Osteoblast (primary cell): ENCODE data around the gene FADS1. TPM values are rescaled to one million over a fixed set of nuclear protein-coding genes. Genes with fewer than 3 reads are reported as not detected.

Source experiments
- DNase-seq: peaks from one replicate; pipeline ENCODE4 v3.0.0; 2011; ENCODE audit warnings: low spot score, mixed read lengths; ENCODE audit not compliant: insufficient read length; ENCODE audit errors: missing footprints
- H2AFZ ChIP-seq: 2 replicates; pipeline ENCODE4 v1.6.0; 2011; ENCODE audit warnings: mild to moderate bottlenecking, low read length
- H3K27ac ChIP-seq: 2 replicates; pipeline ENCODE4 v1.5.1; 2011; ENCODE audit warnings: mild to moderate bottlenecking, low read depth, low read length, moderate library complexity
- H3K27me3 ChIP-seq: 2 replicates; pipeline ENCODE4 v1.6.0; 2012; ENCODE audit warnings: mild to moderate bottlenecking, control low read depth, inconsistent platforms, low read length, moderate library complexity; ENCODE audit not compliant: insufficient read depth
- H3K36me3 ChIP-seq: 2 replicates; pipeline ENCODE4 v1.5.1; 2011; ENCODE audit warnings: mild to moderate bottlenecking, low read length, control low read depth, moderate library complexity; ENCODE audit not compliant: insufficient read depth
- H3K4me1 ChIP-seq: 2 replicates; pipeline ENCODE4 v1.5.1; 2011; ENCODE audit warnings: mild to moderate bottlenecking, low read length, control low read depth, moderate library complexity; ENCODE audit not compliant: insufficient read depth
- H3K4me2 ChIP-seq: 2 replicates; pipeline ENCODE4 v1.6.0; 2011; ENCODE audit warnings: mild to moderate bottlenecking, low read length; ENCODE audit not compliant: insufficient read depth
- H3K4me3 ChIP-seq: fragments of 200-600 bp; sonication (generic); 3 replicates; pipeline ENCODE4 v1.5.1; 2012; ENCODE audit warnings: mild to moderate bottlenecking, low read length, inconsistent platforms; ENCODE audit not compliant: insufficient read depth
- H3K79me2 ChIP-seq: 2 replicates; pipeline ENCODE4 v1.6.0; 2012; ENCODE audit warnings: mild to moderate bottlenecking, low read length, control low read depth, inconsistent platforms; ENCODE audit not compliant: insufficient read depth
- H3K9me3 ChIP-seq: 2 replicates; pipeline ENCODE4 v1.5.1; 2011; ENCODE audit warnings: low read depth, low read length, control low read depth
- H4K20me1 ChIP-seq: 2 replicates; pipeline ENCODE4 v1.6.0; 2012; ENCODE audit warnings: mild to moderate bottlenecking, low read length, control low read depth; ENCODE audit not compliant: insufficient read depth
- total RNA-seq: library from RNA; depleted of rRNA; stranded (reverse); fragments of >200 nt; gene quantifications from 2 replicates; pipeline ENCODE4 v1.2.3, GENCODE V29; 2012
- TF ChIP-seq, protein P1 (sequence below): IDR thresholded peaks from 2 replicates; pipeline ENCODE4 v1.5.1; 2011; ENCODE audit warnings: mild to moderate bottlenecking, low read depth, low read length, moderate library complexity; ENCODE audit errors: extremely low read depth

The FADS1 gene
- total RNA-seq, 1 donor: 303 TPM

DNA sequence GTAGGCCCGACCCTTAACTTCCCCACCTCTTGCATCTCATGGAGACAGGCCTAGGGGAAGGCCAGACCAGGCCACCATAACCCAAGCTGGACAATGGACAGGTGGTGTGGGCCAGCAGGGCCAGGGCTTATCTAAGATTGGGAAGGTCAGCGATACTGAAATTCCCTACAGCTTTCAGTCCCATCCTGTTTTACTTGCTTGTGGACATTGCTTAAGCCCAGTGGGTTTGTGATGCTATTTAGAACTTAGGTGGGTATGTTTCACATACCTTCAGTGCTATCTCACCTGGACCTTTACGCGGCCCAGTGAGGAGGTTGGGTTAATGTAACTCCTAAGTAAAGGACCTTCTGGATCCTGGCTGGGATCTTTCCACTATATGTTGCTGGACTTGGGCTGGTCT is 13.0 kb upstream of the FADS1 start:
- H3K4me2 ChIP-seq: peak overlapping the region; percentile 89
- H2AFZ ChIP-seq: no peak overlapping the region
- TF ChIP-seq, protein P1, sequence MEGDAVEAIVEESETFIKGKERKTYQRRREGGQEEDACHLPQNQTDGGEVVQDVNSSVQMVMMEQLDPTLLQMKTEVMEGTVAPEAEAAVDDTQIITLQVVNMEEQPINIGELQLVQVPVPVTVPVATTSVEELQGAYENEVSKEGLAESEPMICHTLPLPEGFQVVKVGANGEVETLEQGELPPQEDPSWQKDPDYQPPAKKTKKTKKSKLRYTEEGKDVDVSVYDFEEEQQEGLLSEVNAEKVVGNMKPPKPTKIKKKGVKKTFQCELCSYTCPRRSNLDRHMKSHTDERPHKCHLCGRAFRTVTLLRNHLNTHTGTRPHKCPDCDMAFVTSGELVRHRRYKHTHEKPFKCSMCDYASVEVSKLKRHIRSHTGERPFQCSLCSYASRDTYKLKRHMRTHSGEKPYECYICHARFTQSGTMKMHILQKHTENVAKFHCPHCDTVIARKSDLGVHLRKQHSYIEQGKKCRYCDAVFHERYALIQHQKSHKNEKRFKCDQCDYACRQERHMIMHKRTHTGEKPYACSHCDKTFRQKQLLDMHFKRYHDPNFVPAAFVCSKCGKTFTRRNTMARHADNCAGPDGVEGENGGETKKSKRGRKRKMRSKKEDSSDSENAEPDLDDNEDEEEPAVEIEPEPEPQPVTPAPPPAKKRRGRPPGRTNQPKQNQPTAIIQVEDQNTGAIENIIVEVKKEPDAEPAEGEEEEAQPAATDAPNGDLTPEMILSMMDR: no peak
- peaks cover 19% of the 10 kb centered on the region for H3K4me1 ChIP-seq
- peaks cover 20% of the 10 kb centered on the region for H4K20me1 ChIP-seq
- DNase-seq: no peak
- H3K36me3 ChIP-seq: no peaks in the 10 kb centered on the region
- no peaks in the 10 kb centered on the region for H3K27me3 ChIP-seq
- H3K79me2 ChIP-seq: peaks cover 37% of the 10 kb centered on the region
- no peak overlapping the region for H3K27ac ChIP-seq
- no peaks in the 10 kb centered on the region for H3K9me3 ChIP-seq
- no peak overlapping the region for H3K4me3 ChIP-seq

GRCh38 chr11:61828629-61829407 is 12.0 kb upstream of the FADS1 start:
- peaks cover 16% of the 10 kb centered on the region for H4K20me1 ChIP-seq
- peak; percentile 85 for DNase-seq
- TF ChIP-seq, protein P1: peak; percentile 33

DNA sequence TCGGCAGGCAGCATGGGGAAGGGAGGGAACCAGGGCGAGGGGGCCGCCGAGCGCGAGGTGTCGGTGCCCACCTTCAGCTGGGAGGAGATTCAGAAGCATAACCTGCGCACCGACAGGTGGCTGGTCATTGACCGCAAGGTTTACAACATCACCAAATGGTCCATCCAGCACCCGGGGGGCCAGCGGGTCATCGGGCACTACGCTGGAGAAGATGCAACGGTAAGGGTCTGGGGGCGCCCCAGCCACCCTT is 11.5 kb upstream of the FADS1 start:
- Histone ChIP-seq H2AFZ (peak overlapping the region; percentile 76), H3K79me2 (peaks cover 33% of the 10 kb centered on the region)

More at GRCh38 chr11:61828629-61829407, 12.0 kb upstream of the FADS1 start:
- H2AFZ ChIP-seq: peak overlapping the region; percentile 76
- peak overlapping the region; percentile 89 for H3K4me2 ChIP-seq
- peaks cover 37% of the 10 kb centered on the region for H3K79me2 ChIP-seq
- no peak overlapping the region for H3K27ac ChIP-seq
- H3K4me3 ChIP-seq: peak overlapping the region; percentile 81
- no peaks in the 10 kb centered on the region for H3K36me3 ChIP-seq
- no peaks in the 10 kb centered on the region for H3K9me3 ChIP-seq
- peaks cover 19% of the 10 kb centered on the region for H3K4me1 ChIP-seq
- no peaks in the 10 kb centered on the region for H3K27me3 ChIP-seq

More for the DNA sequence above, 11.5 kb upstream of the FADS1 start:
- H3K4me3 ChIP-seq: peak overlapping the region; percentile 81
- TF ChIP-seq, protein P1: no peak
- peaks cover 14% of the 10 kb centered on the region for H4K20me1 ChIP-seq
- H3K36me3 ChIP-seq: no peaks in the 10 kb centered on the region
- H3K4me1 ChIP-seq: peaks cover 19% of the 10 kb centered on the region
- no peak overlapping the region for H3K27ac ChIP-seq
- H3K4me2 ChIP-seq: peak overlapping the region; percentile 89
- DNase-seq: no peak
- no peaks in the 10 kb centered on the region for H3K9me3 ChIP-seq
- no peaks in the 10 kb centered on the region for H3K27me3 ChIP-seq
